Measurements from ENCODE around the gene MEGF9.

The MEGF9 gene

DNA sequence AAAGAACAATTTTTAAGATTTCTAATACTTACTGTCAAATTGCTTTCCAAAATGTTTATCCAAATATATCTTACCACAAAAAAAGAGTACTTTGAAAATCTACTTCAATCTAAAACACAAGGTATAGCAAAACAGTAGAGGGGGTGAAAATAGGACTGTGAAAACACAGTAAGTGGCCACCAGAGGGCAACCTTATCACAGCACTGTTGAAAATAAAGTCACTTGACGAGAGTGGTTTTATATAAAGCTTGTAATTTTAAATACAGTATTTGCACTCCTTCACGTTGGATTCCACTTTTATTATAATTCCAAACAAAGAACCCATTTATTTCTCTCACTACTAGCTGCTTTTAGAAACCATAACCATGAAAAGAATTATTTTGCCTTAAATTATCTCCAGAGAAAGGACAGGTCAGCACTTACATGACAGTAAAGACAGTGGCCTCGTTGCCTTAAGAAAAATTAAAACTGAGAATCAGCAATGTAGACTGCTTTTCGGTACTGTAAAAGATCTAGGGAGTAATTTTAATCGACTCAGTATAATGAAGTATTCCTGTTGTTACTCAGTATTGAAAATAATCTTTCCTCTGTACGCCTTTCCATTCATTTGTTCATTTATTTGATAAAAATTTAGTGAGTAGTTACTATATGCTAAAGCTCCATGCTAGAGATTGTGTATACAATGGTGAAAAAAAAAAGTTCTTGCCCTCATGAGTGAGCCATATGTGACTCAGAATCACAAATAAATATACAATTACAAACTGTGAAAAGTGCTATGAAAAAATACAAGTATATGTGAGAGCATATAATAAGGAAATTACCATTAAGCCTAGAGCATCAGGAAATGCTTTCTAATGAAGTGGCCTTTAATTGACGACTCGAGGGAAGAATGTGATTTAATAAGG lies 94.3 kb downstream of the MEGF9 start:
- Histone ChIP-seq H2AFZ (ENCODE audit: low read depth, low read length, severe bottlenecking) (peak overlapping the region; percentile 38), H3K9me2 (replicated peaks; ENCODE audit: insufficient read depth, low read length) (no peaks in the 10 kb centered on the region), H3K9ac (ENCODE audit: low read length) (no peak overlapping the region), H3K4me2 (ENCODE audit: low read depth, low read length, poor library complexity, severe bottlenecking) (peak overlapping the region; percentile 18), H4K20me1 (ENCODE audit: low read depth, low read length) (no peaks in the 10 kb centered on the region), H3K27me3 (ENCODE audit: low read length) (no peaks in the 10 kb centered on the region), H3K4me3 (ENCODE audit: insufficient read depth, low read length, poor library complexity, severe bottlenecking) (no peak overlapping the region), H3K27ac (ENCODE audit: low read depth, low read length) (no peak overlapping the region), H3K79me2 (ENCODE audit: insufficient read depth, low read length) (no peaks in the 10 kb centered on the region), H3K9me3 (ENCODE audit: insufficient read depth, low read length) (no peaks in the 10 kb centered on the region), H3F3A (ENCODE audit: insufficient read depth) (no peaks in the 10 kb centered on the region), H3K36me3 (ENCODE audit: low read length) (no peaks in the 10 kb centered on the region)
- no peak for TF ChIP-seq EZH2phosphoT487 (conservative IDR thresholded peaks at IDR 0.05; ENCODE audit: low read length)
- TF ChIP-seq, protein P1, sequence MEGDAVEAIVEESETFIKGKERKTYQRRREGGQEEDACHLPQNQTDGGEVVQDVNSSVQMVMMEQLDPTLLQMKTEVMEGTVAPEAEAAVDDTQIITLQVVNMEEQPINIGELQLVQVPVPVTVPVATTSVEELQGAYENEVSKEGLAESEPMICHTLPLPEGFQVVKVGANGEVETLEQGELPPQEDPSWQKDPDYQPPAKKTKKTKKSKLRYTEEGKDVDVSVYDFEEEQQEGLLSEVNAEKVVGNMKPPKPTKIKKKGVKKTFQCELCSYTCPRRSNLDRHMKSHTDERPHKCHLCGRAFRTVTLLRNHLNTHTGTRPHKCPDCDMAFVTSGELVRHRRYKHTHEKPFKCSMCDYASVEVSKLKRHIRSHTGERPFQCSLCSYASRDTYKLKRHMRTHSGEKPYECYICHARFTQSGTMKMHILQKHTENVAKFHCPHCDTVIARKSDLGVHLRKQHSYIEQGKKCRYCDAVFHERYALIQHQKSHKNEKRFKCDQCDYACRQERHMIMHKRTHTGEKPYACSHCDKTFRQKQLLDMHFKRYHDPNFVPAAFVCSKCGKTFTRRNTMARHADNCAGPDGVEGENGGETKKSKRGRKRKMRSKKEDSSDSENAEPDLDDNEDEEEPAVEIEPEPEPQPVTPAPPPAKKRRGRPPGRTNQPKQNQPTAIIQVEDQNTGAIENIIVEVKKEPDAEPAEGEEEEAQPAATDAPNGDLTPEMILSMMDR (IDR thresholded peaks at IDR 0.05; ENCODE audit: insufficient read depth, low read length, poor library complexity, severe bottlenecking) = peak; percentile 93

DNA sequence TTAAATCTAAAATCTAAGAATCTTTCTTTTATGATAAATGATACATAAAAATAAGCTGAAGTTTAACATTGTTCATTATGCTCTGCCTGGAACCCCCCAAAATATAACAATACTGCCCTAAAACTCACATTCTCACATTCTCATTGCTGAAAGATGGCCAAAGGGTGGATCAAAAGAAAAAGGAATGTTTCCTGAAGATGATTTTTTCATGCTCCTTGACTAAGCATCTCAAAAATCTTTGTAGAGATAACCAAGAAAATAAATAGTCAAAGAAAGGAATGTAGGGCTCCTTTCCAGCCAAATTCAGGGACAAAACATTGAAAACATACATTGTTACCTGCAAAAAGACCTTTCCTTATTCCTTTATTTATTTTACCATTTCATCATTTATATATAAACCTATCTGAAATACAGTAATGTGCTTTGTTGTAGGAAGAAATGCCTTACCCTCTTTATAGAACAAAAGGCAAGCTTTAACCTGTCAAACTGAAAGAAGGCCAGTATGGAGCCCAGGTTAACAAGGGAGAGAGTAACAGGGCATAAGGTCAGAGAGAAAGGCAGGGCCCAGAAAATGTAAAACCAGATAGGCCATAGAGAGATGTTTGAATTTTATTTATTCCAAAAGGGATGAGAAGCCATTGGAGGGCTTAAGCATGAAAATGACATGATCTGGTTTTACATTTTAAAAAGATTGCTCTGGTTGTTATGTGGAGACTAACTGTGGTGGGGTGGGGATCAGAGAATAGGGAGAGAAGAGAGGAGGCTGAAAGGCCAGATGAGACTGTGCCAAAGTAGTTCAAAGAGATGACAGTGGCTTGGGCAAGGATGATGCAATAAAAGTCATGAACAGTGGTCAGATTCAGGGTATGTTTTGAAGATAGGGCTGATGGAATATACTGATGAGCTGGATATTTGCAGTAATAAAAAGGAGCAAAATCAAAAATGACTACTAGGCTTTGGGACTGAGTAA lies 97.0 kb downstream of the MEGF9 start:
- Histone ChIP-seq H3F3A (ENCODE audit: insufficient read depth) (no peaks in the 10 kb centered on the region), H3K9me3 (ENCODE audit: insufficient read depth, low read length) (no peaks in the 10 kb centered on the region), H3K27me3 (ENCODE audit: low read length) (no peaks in the 10 kb centered on the region), H3K79me2 (ENCODE audit: insufficient read depth, low read length) (no peaks in the 10 kb centered on the region), H4K20me1 (ENCODE audit: low read depth, low read length) (no peaks in the 10 kb centered on the region), H2AFZ (ENCODE audit: low read depth, low read length, severe bottlenecking) (no peak overlapping the region), H3K27ac (ENCODE audit: low read depth, low read length) (no peak overlapping the region), H3K4me3 (ENCODE audit: insufficient read depth, low read length, poor library complexity, severe bottlenecking) (no peak overlapping the region), H3K4me2 (ENCODE audit: low read depth, low read length, poor library complexity, severe bottlenecking) (no peak overlapping the region), H3K9ac (ENCODE audit: low read length) (no peak overlapping the region), H3K36me3 (ENCODE audit: low read length) (no peaks in the 10 kb centered on the region), H3K9me2 (replicated peaks; ENCODE audit: insufficient read depth, low read length) (no peaks in the 10 kb centered on the region)
- TF ChIP-seq, protein P1 (IDR thresholded peaks at IDR 0.05; ENCODE audit: insufficient read depth, low read length, poor library complexity, severe bottlenecking) = no peak
- TF ChIP-seq EZH2phosphoT487 (conservative IDR thresholded peaks at IDR 0.05; ENCODE audit: low read length) = no peak

GRCh38 chr9:120612218-120612617 lies 102.1 kb downstream of the MEGF9 start:
- Histone ChIP-seq H3K36me3 (ENCODE audit: low read length) (no peaks in the 10 kb centered on the region), H3K27me3 (ENCODE audit: low read length) (no peaks in the 10 kb centered on the region), H3F3A (ENCODE audit: insufficient read depth) (no peaks in the 10 kb centered on the region), H3K4me2 (ENCODE audit: low read depth, low read length, poor library complexity, severe bottlenecking) (no peak overlapping the region), H3K79me2 (ENCODE audit: insufficient read depth, low read length) (no peaks in the 10 kb centered on the region), H3K4me3 (ENCODE audit: insufficient read depth, low read length, poor library complexity, severe bottlenecking) (no peak overlapping the region), H3K27ac (ENCODE audit: low read depth, low read length) (no peak overlapping the region), H3K9me2 (replicated peaks; ENCODE audit: insufficient read depth, low read length) (no peaks in the 10 kb centered on the region), H2AFZ (ENCODE audit: low read depth, low read length, severe bottlenecking) (no peak overlapping the region), H3K9ac (ENCODE audit: low read length) (no peak overlapping the region), H4K20me1 (ENCODE audit: low read depth, low read length) (no peaks in the 10 kb centered on the region), H3K9me3 (ENCODE audit: insufficient read depth, low read length) (no peaks in the 10 kb centered on the region)
- TF ChIP-seq, protein P1 (IDR thresholded peaks at IDR 0.05; ENCODE audit: insufficient read depth, low read length, poor library complexity, severe bottlenecking) = no peak
- TF ChIP-seq EZH2phosphoT487 (conservative IDR thresholded peaks at IDR 0.05; ENCODE audit: low read length) = no peak

All from SU-DHL-6 (cell line).